HEK293 (cell line): ENCODE measurements around the gene MKI67.

Experiments used
- CTCF ChIA-PET: fragments of 350-600 bp; formaldehyde crosslinking; extraction: SDS; loops from one replicate; lab custom pipeline; 2021; ENCODE audit warnings: antibody characterized with exemption; lab: Yijun Ruan, JAX
- POLR2A ChIA-PET: fragments of 300-600 bp; formaldehyde crosslinking; extraction: SDS; loops from one replicate; lab custom pipeline; 2020; ENCODE audit warnings: antibody characterized with exemption, inconsistent platforms; lab: Yijun Ruan, JAX
- H3K27ac ChIP-seq: fragments of 200-500 bp; sonication (Bioruptor generic); 2 replicates; pipeline ENCODE4 v1.5.1; 2014; ENCODE audit warnings: low read depth, low read length, control low read depth, inconsistent platforms; ENCODE audit errors: extremely low read depth
- H3K36me3 ChIP-seq, 2 experiments: fragments of 200-500 bp in 1 of 2; sonication (Bioruptor generic) in 1 of 2; 1 replicate in 1 of 2; 2 replicates in 1 of 2; pipeline ENCODE4 v1.5.1; 2014 to 2017; ENCODE audit warnings: inconsistent platforms in 2 of 2, low read length in 2 of 2; ENCODE audit not compliant: control insufficient read depth in 2 of 2, insufficient read depth in 1 of 2
- H3K4me1 ChIP-seq: fragments of 200-500 bp; sonication (Bioruptor generic); 2 replicates; pipeline ENCODE4 v1.5.1; 2014; ENCODE audit warnings: mild to moderate bottlenecking, low read length, inconsistent platforms; ENCODE audit not compliant: control insufficient read depth, insufficient read depth
- H3K4me3 ChIP-seq: 2 replicates; pipeline ENCODE4 v1.5.1; 2011; ENCODE audit warnings: low read depth, mild to moderate bottlenecking, control low read depth, low read length, moderate library complexity
- H3K9me3 ChIP-seq: fragments of 200-500 bp; sonication (Bioruptor generic); 2 replicates; pipeline ENCODE4 v1.5.1; 2014; ENCODE audit warnings: low read depth, low read length, inconsistent platforms; ENCODE audit not compliant: control insufficient read depth, insufficient read depth
- GFI1B ChIP-seq: fragments of 450-650 bp; formaldehyde crosslinking; IDR thresholded peaks from 2 replicates; pipeline ENCODE4 v1.5.1; 2016; ENCODE audit warnings: missing biosample characterization, missing genetic modification characterization
- KLF1 ChIP-seq: fragments of 450-650 bp; formaldehyde crosslinking; IDR thresholded peaks from 2 replicates; pipeline ENCODE4 v1.5.1; 2016; ENCODE audit warnings: missing biosample characterization, missing genetic modification characterization
- KLF16 ChIP-seq: fragments of 450-650 bp; formaldehyde crosslinking; IDR thresholded peaks from 2 replicates; pipeline ENCODE4 v1.5.1; 2017; ENCODE audit warnings: missing biosample characterization, missing genetic modification characterization
- PRDM1 ChIP-seq: fragments of 450-650 bp; formaldehyde crosslinking; IDR thresholded peaks from 2 replicates; pipeline ENCODE4; 2016; ENCODE audit warnings: missing biosample characterization, missing genetic modification characterization
- PRDM10 ChIP-seq: fragments of 450-650 bp; formaldehyde crosslinking; IDR thresholded peaks from 2 replicates; pipeline ENCODE4 v1.5.1; 2016; ENCODE audit warnings: missing biosample characterization, missing genetic modification characterization
- SCRT2 ChIP-seq: fragments of 450-650 bp; formaldehyde crosslinking; IDR thresholded peaks from 2 replicates; pipeline ENCODE4 v1.5.1; 2016; ENCODE audit warnings: missing biosample characterization, missing genetic modification characterization
- ZNF157 ChIP-seq: fragments of 450-650 bp; formaldehyde crosslinking; IDR thresholded peaks from 2 replicates; pipeline ENCODE4 v1.5.1; 2016; ENCODE audit warnings: missing biosample characterization, missing genetic modification characterization
- ZNF174 ChIP-seq: fragments of 450-650 bp; formaldehyde crosslinking; IDR thresholded peaks from 2 replicates; pipeline ENCODE4 v1.5.0; 2017; ENCODE audit warnings: missing biosample characterization, mild to moderate bottlenecking, missing genetic modification characterization
- ZNF292 ChIP-seq: fragments of 450-650 bp; formaldehyde crosslinking; IDR thresholded peaks from 2 replicates; pipeline ENCODE4 v1.5.1; 2016; ENCODE audit warnings: low read depth, missing biosample characterization, missing genetic modification characterization, borderline replicate concordance
- ZNF324 ChIP-seq: fragments of 450-650 bp; formaldehyde crosslinking; IDR thresholded peaks from 2 replicates; pipeline ENCODE4 v1.5.1; 2016; ENCODE audit warnings: missing biosample characterization, missing genetic modification characterization
- ZNF416 ChIP-seq: fragments of 450-650 bp; formaldehyde crosslinking; IDR thresholded peaks from 2 replicates; pipeline ENCODE4 v1.5.1; 2016; ENCODE audit warnings: missing biosample characterization, missing genetic modification characterization
- ZNF473 ChIP-seq: fragments of 450-650 bp; formaldehyde crosslinking; IDR thresholded peaks from 2 replicates; pipeline ENCODE4 v1.5.1; 2017; ENCODE audit warnings: missing biosample characterization, missing genetic modification characterization
- ZNF555 ChIP-seq: fragments of 450-650 bp; formaldehyde crosslinking; conservative IDR thresholded peaks from 2 replicates; pipeline ENCODE4 v1.5.1; 2017; ENCODE audit warnings: missing biosample characterization, mild to moderate bottlenecking, missing genetic modification characterization, inconsistent platforms
- ZNF610 ChIP-seq: fragments of 450-650 bp; formaldehyde crosslinking; IDR thresholded peaks from 2 replicates; pipeline ENCODE4 v1.5.1; 2016; ENCODE audit warnings: missing biosample characterization, missing genetic modification characterization, borderline replicate concordance
- ZNF629 ChIP-seq: fragments of 450-650 bp; formaldehyde crosslinking; IDR thresholded peaks from 2 replicates; pipeline ENCODE4 v1.5.1; 2017; ENCODE audit warnings: missing biosample characterization, missing genetic modification characterization
- ZNF701 ChIP-seq: fragments of 450-650 bp; formaldehyde crosslinking; IDR thresholded peaks from 2 replicates; pipeline ENCODE4 v1.5.1; 2016; ENCODE audit warnings: missing biosample characterization, missing genetic modification characterization
- ZNF830 ChIP-seq: fragments of 450-650 bp; IDR thresholded peaks from 2 replicates; pipeline ENCODE4 v1.5.0; 2018; ENCODE audit warnings: missing biosample characterization, missing genetic modification characterization, low read depth, mild to moderate bottlenecking, moderate library complexity
- TF ChIP-seq, protein P1 (sequence below): fragments of 450-650 bp; formaldehyde crosslinking; IDR thresholded peaks from 2 replicates; pipeline ENCODE4 v1.5.1; 2016; ENCODE audit warnings: missing biosample characterization, missing genetic modification characterization
- TF ChIP-seq, protein P2 (sequence below): fragments of 450-650 bp; formaldehyde crosslinking; IDR thresholded peaks from 2 replicates; pipeline ENCODE4 v1.5.1; 2016; ENCODE audit warnings: missing biosample characterization, missing genetic modification characterization
- TF ChIP-seq, protein P3 (sequence below): fragments of 450-650 bp; formaldehyde crosslinking; IDR thresholded peaks from 2 replicates; pipeline ENCODE4 v1.5.1; 2016; ENCODE audit warnings: missing biosample characterization, missing genetic modification characterization

The MKI67 gene

DNA sequence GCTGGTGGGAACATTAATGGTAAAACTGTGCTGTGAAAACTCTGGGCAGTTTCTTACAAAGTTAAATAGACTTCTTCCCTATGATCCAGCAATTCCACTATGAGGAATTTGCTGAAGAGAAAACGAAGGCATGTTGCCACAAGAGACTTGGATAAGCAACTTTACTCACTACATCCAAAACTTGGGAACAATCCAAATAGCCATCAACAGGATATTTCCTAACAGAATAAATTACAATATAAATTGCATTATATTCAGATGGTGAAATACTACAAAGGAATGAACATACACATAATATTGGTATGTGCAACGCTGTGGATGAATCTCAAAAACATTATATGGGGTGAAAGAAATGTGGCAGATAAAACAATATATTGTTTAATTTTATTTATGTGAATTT is 21.4 kb upstream of the MKI67 start (continued):
- TF ChIP-seq, protein P1, sequence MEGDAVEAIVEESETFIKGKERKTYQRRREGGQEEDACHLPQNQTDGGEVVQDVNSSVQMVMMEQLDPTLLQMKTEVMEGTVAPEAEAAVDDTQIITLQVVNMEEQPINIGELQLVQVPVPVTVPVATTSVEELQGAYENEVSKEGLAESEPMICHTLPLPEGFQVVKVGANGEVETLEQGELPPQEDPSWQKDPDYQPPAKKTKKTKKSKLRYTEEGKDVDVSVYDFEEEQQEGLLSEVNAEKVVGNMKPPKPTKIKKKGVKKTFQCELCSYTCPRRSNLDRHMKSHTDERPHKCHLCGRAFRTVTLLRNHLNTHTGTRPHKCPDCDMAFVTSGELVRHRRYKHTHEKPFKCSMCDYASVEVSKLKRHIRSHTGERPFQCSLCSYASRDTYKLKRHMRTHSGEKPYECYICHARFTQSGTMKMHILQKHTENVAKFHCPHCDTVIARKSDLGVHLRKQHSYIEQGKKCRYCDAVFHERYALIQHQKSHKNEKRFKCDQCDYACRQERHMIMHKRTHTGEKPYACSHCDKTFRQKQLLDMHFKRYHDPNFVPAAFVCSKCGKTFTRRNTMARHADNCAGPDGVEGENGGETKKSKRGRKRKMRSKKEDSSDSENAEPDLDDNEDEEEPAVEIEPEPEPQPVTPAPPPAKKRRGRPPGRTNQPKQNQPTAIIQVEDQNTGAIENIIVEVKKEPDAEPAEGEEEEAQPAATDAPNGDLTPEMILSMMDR, result no peak
- TF ChIP-seq PRDM10 (tag by site-specific recombination), result no peak

DNA sequence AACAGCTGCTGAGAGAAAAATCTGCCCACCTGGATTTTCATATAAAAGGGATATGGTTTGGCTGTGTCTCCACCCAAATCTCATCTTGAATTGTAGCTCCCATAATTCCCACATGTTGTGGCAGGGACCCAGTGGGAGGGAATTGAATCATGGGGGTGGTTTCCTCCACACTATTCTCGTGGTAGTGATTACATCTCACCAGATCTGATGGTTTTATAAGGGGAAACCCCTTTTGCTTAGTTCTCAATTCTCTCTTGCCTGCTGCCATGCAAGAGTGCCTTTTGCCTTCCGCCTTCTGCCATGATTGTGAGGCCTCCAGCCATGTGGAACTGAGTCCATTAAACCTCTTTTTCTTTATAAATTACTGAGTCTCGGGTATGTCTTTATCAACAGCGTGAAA is 20.8 kb upstream of the MKI67 start:
- CTCF ChIA-PET, result no interaction called here
- no peaks in the 10 kb centered on the region for H3K36me3 ChIP-seq
- H3K4me1 ChIP-seq, result no peaks in the 10 kb centered on the region
- no peak overlapping the region for H3K27ac ChIP-seq
- POLR2A ChIA-PET, result no interaction called here
- TF ChIP-seq SCRT2 (no peak), ZNF174 (tag by site-specific recombination) (no peak), ZNF701 (tag by site-specific recombination) (no peak), ZNF157 (tag by site-specific recombination) (no peak), ZNF324 (tag by site-specific recombination) (no peak), KLF1 (tag by site-specific recombination) (no peak), ZNF292 (tag by site-specific recombination) (no peak), ZNF473 (tag by site-specific recombination) (no peak), GFI1B (tag by site-specific recombination) (no peak), ZNF555 (tag by site-specific recombination) (no peak), PRDM1 (tag by site-specific recombination) (no peak), ZNF629 (no peak), ZNF830 (tag by site-specific recombination) (no peak), ZNF416 (no peak), ZNF610 (no peak), KLF16 (tag by site-specific recombination) (no peak)
- TF ChIP-seq, protein P2, sequence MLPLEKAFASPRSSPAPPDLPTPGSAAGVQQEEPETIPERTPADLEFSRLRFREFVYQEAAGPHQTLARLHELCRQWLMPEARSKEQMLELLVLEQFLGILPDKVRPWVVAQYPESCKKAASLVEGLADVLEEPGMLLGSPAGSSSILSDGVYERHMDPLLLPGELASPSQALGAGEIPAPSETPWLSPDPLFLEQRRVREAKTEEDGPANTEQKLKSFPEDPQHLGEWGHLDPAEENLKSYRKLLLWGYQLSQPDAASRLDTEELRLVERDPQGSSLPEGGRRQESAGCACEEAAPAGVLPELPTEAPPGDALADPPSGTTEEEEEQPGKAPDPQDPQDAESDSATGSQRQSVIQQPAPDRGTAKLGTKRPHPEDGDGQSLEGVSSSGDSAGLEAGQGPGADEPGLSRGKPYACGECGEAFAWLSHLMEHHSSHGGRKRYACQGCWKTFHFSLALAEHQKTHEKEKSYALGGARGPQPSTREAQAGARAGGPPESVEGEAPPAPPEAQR (tag by site-specific recombination), result no peak
- TF ChIP-seq, protein P3, sequence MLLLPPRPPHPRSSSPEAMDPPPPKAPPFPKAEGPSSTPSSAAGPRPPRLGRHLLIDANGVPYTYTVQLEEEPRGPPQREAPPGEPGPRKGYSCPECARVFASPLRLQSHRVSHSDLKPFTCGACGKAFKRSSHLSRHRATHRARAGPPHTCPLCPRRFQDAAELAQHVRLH, result no peak
- H3K9me3 ChIP-seq, result no peaks in the 10 kb centered on the region
- no peak overlapping the region for H3K4me3 ChIP-seq
